OCI-M2 (cell line): ENCODE data around the gene MTMR2.
"Not testable (repeated sequence)": the region's sequence is repeated elsewhere in the genome, so short reads cannot be mapped to it uniquely, and the experiment has no call there.

Experiments used
- DNase-seq: peaks from one replicate; lab custom pipeline; 2025; ENCODE audit not compliant: unreplicated experiment; lab: John Stamatoyannopoulos, UW

The MTMR2 gene

DNA sequence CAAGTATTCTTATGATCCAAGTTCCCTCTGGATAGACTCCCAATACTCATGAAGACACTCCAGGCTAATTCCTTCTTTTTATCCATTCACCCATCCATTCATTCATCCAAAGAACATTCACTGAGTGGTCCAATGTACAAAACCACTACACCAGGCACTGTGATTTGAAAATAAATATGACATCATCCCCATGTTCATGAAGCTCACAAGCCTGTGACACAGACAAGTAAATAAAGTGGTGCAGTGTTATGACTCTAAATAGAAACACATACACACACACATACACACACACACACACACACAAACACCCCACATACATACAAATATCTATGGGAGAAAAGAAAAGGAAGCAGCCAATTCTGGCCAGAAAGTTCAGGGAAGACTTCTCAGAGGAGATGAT lies 35.5 kb downstream of the MTMR2 start:
- no peak for DNase-seq

DNA sequence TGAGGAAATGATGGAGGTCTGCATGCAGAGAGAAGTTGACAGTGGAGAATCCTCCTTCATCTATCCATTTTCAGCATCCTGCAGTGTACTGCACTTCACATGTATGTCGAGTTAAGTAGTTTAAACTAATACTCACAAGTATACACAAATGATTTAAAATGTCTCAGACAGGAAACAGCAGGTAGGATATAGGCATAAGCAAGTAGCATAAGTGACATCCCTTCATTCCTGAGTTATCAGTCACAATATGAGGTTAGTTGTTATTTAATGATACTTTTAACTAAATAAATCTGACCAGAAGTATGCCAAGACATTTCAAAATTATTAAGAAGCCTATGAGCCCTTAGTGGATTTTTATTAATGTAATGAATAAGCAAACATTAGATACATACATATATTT lies 37.4 kb downstream of the MTMR2 start:
- no peak for DNase-seq

DNA sequence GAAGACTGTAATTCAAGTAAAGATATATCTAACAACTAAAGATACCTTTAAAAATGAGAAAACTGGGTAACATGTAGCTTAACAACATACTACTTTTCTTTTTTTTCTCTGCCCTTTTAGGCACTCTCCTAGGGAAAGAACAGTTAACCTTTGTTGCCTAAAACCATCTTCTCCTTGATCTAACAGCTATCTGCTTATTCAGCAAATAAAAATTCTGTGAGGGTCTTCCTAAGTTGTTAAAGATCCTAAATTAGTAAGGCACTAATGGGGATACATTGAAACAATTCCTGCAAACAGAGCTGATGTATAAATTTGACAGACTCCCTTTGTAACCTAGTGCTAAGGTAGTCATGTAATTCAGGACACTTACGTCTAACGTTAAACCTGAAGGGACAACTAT lies 39.1 kb downstream of the MTMR2 start:
- DNase-seq = no peak

DNA sequence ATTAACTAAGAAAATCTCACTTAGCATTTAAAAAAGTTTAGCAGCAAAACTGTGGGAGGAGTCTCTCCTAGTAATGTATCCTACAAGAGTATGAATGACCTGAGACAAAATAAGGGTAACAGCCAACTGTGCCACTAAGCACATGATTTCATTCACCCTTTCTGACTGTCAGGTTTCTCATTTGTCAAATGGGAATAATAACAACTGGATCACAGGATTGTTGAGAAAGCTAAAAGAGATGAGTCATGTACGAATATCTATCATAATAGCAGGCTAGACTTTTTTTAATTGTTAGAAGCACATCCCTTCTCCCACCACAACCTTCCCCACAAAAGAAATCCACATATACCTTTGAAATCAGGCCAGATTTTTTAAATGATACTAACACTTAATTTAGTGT lies 39.5 kb downstream of the MTMR2 start:
- no peak for DNase-seq

DNA sequence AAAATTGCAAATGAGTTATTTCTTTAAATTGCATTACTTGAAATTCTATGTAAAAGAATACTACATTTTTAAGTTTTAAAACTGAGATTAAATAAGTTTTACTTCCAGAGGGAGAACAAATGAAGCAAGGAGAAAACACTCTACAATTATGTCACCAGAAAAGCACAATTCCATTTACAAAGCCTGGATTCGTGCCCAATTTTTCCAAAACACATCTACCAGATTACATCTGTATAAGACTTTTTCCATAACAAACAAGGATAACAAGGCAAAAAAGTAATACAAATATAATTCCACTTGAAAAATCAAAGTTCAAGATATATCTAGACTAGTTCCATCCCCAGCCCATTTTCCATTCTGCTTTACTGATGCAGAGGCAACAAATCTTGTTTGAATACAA lies 40.5 kb downstream of the MTMR2 start:
- no peak for DNase-seq

DNA sequence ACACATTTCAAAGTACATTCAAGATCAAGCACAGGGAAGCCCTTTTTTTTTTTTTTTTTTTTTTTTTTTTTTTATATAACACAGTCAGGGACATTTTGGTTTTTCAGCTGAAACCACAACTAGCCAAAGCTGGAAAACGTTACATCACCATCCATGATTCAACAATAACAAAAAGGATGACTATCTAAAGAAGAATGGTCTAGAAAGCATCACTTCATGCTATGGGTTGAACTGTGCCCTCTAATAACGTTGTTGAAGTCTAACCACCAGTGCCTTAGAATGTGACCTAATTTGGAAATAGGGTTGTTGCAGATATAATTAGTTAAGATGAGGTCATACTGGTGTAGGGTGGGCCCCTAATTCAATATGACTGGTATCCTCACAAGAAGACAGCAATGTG lies 46.6 kb downstream of the MTMR2 start:
- no peak for DNase-seq

DNA sequence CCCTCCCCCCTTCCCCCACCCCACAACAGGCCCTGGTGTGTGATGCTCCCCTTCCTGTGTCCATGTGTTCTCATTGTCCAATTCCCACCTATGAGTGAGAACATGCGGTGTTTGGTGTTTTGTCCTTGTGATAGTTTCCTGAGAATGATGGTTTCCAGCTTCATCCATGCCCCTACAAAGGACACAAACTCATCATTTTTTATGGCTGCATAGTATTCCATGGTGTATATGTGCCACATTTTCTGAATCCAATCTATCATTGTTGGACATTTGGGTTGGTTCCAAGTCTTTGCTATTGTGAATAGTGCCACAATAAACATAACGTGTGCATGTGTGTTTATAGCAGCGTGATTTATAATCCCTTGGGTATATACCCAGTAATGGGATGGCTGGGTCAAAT lies 53.0 kb downstream of the MTMR2 start:
- not testable (repeated sequence) for DNase-seq

DNA sequence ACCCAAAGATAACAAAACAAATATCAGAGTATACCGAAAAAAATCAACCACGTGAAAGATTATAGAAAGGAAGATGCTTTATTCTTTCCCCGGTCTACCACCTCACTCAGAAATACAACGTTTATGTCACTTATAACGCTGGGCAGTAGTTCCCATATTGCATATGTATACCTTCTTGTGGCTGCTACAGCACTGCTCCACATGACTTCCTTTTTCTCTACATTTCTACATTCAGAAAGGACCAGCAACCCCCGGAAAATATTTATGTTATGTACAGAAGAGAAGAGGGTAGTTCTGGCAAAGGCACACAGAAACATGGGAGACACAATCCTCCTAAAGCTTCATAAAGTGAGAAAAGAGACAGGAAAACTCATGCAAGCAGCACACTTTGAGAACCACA lies 56.8 kb downstream of the MTMR2 start:
- no peak for DNase-seq

DNA sequence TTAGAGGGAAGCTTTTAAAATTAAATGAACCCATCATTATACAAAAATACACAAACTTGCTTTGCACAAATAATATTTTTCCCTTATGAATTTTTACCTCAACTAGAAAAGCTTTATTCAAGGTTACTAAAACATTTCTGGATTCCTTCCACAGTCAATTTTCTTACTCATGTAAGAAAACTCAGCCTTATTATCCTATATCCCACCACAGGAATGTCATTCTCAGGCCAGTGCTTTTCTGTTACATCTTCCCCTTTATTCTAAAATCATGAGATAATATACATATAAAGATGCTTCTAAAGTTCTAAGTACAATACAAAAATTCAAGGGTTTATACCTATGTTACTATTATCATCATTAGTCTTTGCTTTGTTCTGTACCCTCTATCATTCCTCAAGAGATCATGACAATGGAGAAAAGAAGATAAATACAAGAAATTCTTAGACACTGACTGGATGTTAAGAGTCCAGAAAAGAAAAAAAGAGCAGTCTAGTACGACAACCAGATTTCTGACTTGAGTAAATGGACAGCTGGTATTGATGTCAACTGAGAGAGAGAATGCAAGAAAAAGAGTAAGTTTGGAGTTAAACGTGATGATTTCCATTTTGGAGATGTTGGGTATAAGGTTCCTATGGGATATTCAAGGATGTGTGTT lies 60.3 kb downstream of the MTMR2 start:
- no peak for DNase-seq

DNA sequence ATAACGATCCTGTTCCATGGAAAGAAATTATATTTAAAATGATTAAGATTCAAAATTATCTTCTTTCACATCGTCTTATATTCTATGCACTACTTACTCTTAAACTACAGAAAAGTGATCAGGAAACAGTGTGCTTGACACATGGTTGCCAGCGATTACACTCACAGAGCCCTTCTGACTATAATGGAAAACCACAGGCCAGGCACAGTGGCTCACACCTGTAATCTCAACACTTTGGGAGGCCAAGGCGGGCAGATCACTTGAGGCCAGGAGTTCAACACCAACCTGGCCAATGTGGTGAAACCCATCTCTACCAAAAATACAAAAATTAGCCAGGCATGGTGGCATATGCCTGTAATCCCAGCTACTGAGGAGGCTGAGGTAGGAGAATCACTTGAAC lies 63.9 kb downstream of the MTMR2 start:
- DNase-seq = not testable (repeated sequence)

DNA sequence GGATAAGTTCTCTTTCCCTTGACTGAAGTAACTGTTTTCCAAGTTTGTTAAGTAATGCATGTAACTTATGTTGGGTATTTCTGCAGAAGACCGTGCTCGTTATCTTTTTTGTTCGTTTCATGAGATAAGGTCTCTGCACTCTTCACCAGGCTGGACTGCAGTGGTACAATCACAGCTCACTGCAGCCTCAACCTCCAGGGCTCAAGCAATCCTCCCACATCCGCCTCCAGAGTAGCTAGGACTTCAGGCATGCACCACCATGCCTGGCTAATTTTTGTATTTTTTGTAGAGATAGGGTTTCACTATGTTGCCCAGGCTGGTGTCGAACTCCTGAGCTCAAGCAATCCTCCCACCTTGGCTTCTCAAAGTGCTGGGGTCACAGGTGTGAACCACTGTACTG lies 69.5 kb downstream of the MTMR2 start:
- DNase-seq = not testable (repeated sequence)

DNA sequence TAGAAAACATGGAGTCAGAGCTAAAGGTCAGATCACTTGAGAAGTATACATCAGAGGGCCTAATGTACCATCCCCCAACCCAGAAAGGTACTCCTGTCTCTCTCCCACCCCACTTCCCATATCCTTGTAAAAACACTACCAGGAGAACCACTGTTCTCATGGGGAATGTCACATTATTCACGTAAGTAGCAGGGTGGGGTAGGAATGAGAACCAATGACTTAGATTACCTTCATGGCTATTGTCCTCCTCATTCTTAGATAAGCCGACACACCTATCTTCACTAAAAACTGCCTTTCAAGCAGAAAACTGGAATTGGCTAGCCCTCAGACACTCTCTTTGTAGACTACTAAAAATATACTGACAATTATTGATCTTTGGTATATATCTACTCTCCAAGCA lies 70.0 kb downstream of the MTMR2 start:
- DNase-seq = no peak

DNA sequence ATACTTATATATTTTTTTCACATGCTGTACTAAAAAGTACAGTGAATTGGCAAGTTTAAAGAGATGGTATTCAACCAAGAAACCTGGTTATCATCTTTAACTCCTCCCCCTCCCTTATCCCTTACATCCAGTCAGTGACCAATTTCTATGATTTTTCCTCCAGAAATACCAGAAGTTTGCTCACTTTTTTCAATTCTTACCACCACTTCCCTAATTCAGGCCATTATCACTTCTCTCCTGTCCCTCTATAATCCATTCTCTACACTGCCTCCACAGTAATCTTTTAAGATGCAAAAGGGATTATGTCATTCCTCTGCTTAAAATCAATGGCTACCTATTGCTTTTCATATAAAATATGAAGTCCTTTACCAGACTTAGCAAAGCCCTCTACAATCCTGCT lies 70.8 kb downstream of the MTMR2 start:
- no peak for DNase-seq

DNA sequence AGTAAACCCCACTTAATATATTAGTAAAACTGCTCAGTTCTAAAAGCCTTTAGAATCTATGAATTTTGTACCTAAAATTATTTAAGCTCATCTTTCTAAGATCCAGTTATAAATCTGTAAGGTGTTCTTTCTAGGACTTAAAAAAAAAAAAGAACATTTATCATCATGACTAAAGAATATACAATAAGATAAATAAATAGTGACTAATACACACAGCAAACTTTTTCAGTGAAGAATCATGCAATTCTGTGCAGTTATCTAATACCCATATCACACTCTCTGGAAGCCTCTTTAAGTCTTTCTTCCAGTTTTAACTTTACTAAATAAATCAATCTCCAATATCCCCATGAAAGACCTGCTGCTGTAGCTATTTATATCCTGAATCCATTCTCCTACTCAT lies 73.8 kb downstream of the MTMR2 start:
- no peak for DNase-seq

DNA sequence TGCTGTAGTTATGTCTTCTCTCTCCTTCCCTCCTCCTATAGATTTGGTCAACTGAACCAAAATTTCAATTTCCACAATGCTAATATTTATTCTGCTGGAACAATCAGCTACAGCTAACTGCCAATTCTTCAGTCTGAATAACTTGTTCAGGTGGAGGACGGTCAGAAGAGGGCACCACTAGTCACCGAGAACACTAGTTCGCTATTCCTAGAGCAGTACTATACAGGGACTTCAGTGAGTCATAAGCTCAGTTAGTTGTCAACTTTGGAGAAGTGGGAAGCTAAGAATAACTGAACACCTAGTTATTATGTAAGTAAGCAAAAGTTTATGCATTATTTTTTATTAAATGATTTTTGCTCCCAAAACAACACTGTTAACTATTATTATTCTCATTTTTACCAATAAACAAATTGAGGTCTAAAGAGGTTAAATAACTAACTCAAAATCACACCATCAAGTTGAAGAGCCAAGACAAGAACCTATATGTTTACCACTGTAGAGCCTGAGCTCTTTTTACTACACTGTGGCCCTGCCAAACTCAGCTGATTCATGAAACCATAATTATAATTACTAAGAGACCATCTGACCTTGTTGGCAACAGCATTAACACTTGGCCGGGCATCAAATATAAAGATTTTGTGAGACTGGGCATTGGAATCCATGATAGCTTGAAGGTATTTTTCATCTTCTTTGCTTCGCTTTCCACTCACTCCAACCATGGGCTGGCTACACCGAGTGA lies 74.7 kb downstream of the MTMR2 start:
- no peak for DNase-seq

DNA sequence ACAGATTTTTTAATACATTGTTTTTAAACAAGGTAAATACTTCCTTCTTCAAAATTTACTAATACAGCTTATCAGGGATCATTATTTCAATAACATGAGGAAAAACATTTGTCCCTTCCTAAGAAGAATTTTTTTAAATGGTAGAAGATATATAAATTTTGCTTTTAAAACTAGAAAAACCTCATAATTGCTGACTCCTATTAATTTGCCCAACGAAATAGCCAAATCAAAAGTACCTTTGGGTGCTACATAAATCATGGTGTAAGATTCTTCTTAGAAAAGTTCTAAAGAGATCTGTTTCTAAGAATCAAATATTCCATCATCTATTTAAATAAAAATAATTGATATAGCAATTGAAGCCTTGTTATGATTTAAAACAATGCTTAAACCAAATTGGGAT lies 78.7 kb downstream of the MTMR2 start:
- DNase-seq = no peak

DNA sequence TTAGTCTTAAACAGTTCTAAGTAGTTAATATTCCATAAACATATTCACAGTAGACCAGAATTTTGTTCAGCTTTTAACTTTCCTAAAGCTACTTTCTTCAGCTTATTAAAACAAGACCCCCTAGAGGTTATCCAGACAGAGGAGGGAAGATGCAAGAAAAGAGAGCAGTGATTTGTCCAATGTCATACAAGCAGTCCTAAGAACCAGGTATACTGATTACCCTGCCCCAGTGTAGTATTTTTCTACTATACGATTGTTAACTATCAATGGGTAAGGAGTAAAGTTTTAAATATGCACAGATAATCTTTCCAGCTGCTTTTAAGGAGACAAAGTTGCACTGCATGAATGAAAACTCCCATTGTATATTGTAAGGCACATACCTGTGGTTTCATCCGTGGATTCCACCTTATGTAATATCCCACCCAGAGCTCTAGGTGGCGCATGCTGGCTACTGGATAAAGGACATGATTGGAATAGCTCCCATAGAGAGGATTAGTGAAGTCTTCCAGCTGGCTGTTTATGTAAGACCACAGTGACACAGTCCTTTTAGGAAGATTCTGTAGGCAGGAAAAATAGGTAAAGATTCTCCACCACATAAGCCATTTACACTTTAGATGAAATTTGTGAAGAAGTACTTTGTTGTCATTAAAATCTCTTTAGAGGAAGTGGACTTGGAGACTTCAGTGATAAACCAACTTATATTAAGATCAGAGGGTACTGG lies 88.0 kb downstream of the MTMR2 start:
- DNase-seq = no peak

DNA sequence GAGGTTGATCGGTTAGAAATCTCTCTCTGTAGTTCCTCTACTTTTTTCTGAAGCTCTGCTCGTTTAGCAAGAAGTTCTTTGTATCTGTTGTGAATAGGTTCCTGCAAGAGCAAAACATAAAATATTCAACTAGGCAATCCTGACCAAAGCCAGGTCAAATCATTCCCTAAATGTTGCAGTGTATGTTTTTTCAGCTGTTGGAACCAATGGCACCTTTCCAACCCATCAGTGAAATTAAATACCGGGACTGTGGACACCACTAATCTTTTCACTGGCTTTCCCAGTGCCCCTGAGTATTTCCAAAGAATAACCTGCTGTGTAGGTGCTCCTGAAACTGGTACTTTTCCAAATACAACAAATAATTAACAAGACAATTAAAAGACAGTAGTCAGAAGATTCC lies 88.6 kb downstream of the MTMR2 start:
- DNase-seq = no peak

DNA sequence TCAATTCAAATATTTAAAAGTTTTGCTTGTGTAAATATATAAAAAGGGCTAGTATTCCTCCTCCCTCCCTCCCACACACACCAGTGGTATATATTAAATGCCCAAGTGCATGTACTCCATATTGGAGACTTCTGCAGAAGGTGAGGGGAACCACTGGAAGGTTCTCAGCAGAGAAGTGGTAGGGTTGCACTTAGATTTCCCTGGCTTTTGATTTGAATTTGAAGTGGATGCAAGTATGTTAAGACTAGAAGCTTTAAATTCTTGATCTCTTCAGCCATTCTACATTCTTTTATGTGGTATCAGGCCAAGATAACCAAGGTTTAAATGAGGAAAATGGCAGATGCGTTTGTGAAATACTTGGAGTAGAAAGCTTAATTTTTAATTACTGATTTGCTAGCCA lies 90.5 kb downstream of the MTMR2 start:
- DNase-seq = no peak

DNA sequence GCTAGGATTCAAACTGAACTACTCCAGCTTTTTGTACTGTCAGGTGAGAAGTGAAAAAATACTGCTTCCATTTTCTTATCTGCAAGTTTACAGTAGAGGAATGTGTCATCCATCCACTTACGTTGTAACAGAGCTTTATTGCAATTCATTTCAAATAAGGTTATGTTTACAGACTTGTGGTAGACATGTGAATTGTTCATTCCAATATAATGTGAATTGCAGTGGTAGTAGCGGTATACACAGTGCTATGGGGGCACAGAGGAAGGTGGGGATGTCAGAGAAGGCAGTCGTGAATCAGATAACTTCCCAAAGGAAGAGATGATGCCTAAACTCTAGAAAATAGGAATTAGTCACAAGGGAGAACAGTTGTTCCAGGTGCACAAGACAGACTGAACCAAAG lies 91.1 kb downstream of the MTMR2 start:
- no peak for DNase-seq

DNA sequence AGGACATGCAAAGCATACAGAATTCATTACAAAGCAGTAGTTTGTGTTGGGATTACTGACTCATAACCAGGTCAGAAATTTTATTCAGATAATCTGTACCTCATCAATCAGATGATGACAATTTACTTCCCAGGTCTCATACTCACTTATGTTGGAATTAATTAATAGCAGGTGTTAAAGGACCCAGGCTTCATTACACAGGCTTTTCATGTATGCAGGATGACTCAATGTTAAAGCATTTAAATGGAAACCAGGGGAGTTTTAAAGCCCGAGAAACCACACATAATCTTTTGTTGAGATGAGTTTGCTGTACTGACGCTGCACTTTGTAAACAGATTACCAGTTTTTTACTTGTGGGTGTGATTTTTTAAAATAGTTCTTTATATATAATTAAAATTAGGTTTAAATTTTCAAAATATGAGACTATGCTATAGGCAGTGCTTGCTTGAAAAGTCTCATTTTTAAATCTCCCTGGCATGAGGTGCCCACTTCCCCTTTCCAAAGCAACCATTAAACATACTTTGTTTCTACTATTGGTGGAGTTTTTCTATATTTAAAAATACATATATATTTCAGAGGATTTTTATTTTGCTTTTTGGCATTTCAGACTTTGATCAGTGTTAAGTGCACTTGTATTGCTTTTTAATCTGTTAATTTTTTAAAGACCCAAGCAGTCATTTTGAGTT lies 92.6 kb downstream of the MTMR2 start:
- no peak for DNase-seq
